ENCODE results near the gene SLC49A3. TPM values are rescaled to one million over a fixed set of nuclear protein-coding genes. Genes with fewer than 3 reads are reported as not detected.

The SLC49A3 gene
- total and polyA plus RNA-seq, 2 of the 8 experiments (the other 6 are each of a cell fraction or from before 2014, with no cell fraction given): 5.0 to 8.8 TPM

GRCh38 chr4:726838-727237 lies 37.9 kb upstream of the SLC49A3 start (continued):
- TF ChIP-seq CHD7 (IDR thresholded peaks at IDR 0.05; ENCODE audit: insufficient replicate concordance, low read length): no peak
- TF ChIP-seq KDM5A (IDR thresholded peaks at IDR 0.05; ENCODE audit: low read length): no peak
- no peak for TF ChIP-seq EP300 (IDR thresholded peaks at IDR 0.05; ENCODE audit: borderline replicate concordance in 1 of 2, low read depth in 2 of 2, low read length in 2 of 2)
- no peak for TF ChIP-seq JUND (IDR thresholded peaks at IDR 0.05; ENCODE audit: low read length)
- no peak for TF ChIP-seq POLR2AphosphoS5 (IDR thresholded peaks at IDR 0.05; ENCODE audit: low read depth, low read length)
- TF ChIP-seq SRF (IDR thresholded peaks at IDR 0.05; ENCODE audit: low read depth, low read length): no peak
- no peak for TF ChIP-seq ATF3 (IDR thresholded peaks at IDR 0.05; ENCODE audit: insufficient read depth, low read depth, low read length)
- no peak for TF ChIP-seq BACH1 (IDR thresholded peaks at IDR 0.05; ENCODE audit: low read length)
- no peak for TF ChIP-seq RXRA (IDR thresholded peaks at IDR 0.05; ENCODE audit: insufficient read depth, low read depth, low read length)
- no peak for TF ChIP-seq SIRT6 (IDR thresholded peaks at IDR 0.05; ENCODE audit: low read length)

Measured in H1 (cell line).